Measurements from ENCODE around the gene TSBP1.
"Not testable (repeated sequence)": the region's sequence is repeated elsewhere in the genome, so short reads cannot be mapped to it uniquely, and the experiment has no call there.

GRCh38 chr6:32359225-32359624, 12.5 kb downstream of the TSBP1 start:
- not testable (repeated sequence) for TF ChIP-seq CTCF, EP300, POLR2AphosphoS5 (IDR thresholded peaks at IDR 0.05)
